HFFc6 (cell line): ENCODE measurements around the gene BBIP1. TPM values are rescaled to one million over a fixed set of nuclear protein-coding genes. Genes with fewer than 3 reads are reported as not detected.

Experiments used
- DNase-seq: peaks from one replicate; pipeline ENCODE4 v3.0.0-alpha.2; 2018
- H3K27ac Mint-ChIP-seq: 2 replicates; pipeline ENCODE4 v1.8.0; 2020; ENCODE audit warnings: mild to moderate bottlenecking, mixed read lengths
- H3K27me3 Mint-ChIP-seq: 2 replicates; pipeline ENCODE4 v1.8.0; 2021; ENCODE audit warnings: mild to moderate bottlenecking, moderate library complexity, mixed read lengths; ENCODE audit not compliant: insufficient read depth
- H3K36me3 Mint-ChIP-seq: 2 replicates; pipeline ENCODE4 v1.8.0; 2021; ENCODE audit warnings: low read depth, mixed read lengths
- H3K4me1 Mint-ChIP-seq: 2 replicates; pipeline ENCODE4 v1.8.0; 2020; ENCODE audit warnings: low read depth, mixed read lengths
- H3K4me3 Mint-ChIP-seq: 2 replicates; pipeline ENCODE4 v1.8.0; 2020; ENCODE audit warnings: mild to moderate bottlenecking, moderate library complexity, mixed read lengths
- H3K9me3 Mint-ChIP-seq: 2 replicates; pipeline ENCODE4 v1.8.0; 2020; ENCODE audit warnings: mild to moderate bottlenecking, mixed read lengths
- CTCF ChIP-seq: fragments of 200-600 bp; sonication (generic); IDR thresholded peaks from 2 replicates; pipeline ENCODE4 v1.5.0; 2021; ENCODE audit warnings: antibody characterized with exemption, mild to moderate bottlenecking
- total RNA-seq, 6 experiments: library from RNA; stranded (reverse); fragmentation: NEBNext Ultra II Directional; extraction: Animal tissue kit (Norgen Biotek cat#: 25700); gene quantifications; 2 replicates in 1 of 6; 3 replicates in 5 of 6; pipeline ENCODE4 v1.2.3, GENCODE V29; 2021

BBIP1 gene
- total RNA-seq, 6 experiments from 2014 or later, result 28.5 to 36.1 (median 31.2) TPM

GRCh38 chr10:110957606-110958005, 38.6 kb upstream of the BBIP1 start:
- Mint-ChIP-seq H3K36me3 (peaks cover 7% of the 10 kb centered on the region), H3K9me3 (no peaks in the 10 kb centered on the region), H3K4me1 (peaks cover 27% of the 10 kb centered on the region), H3K4me3 (no peak overlapping the region), H3K27ac (no peak overlapping the region), H3K27me3 (no peaks in the 10 kb centered on the region)
- TF ChIP-seq CTCF, result no peak
- no peak for DNase-seq

- no peaks in the 10 kb centered on the region; the same call in 1 of the 2 replicates for H3K27me3 Mint-ChIP-seq
- H3K36me3 Mint-ChIP-seq, result peaks cover 54% of the 10 kb centered on the region
- no peaks in the 10 kb centered on the region for H3K9me3 Mint-ChIP-seq
- no peak overlapping the region for H3K27ac Mint-ChIP-seq
- no peak overlapping the region for H3K4me3 Mint-ChIP-seq
- TF ChIP-seq CTCF, result no peak
- no peak for DNase-seq
- H3K4me1 Mint-ChIP-seq, result peaks cover 13% of the 10 kb centered on the region
Observed at GRCh38 chr10:110951381-110951780, 32.4 kb upstream of the BBIP1 start.

GRCh38 chr10:110947061-110947595, 28.1 kb upstream of the BBIP1 start:
- peak; percentile 6 for DNase-seq
- Mint-ChIP-seq H3K4me1 (peaks cover 44% of the 10 kb centered on the region), H3K36me3 (peaks cover 78% of the 10 kb centered on the region), H3K9me3 (no peaks in the 10 kb centered on the region), H3K4me3 (no peak overlapping the region), H3K27ac (no peak overlapping the region), H3K27me3 (no peaks in the 10 kb centered on the region; the same call in 1 of the 2 replicates)
- TF ChIP-seq CTCF, result no peak

- no peak overlapping the region for H3K27ac Mint-ChIP-seq
- no peak overlapping the region for H3K4me3 Mint-ChIP-seq
Observed at GRCh38 chr10:110946496-110946895, 27.5 kb upstream of the BBIP1 start.

GRCh38 chr10:110944792-110945396, 25.9 kb upstream of the BBIP1 start:
- no peak overlapping the region for H3K27ac Mint-ChIP-seq
- H3K4me3 Mint-ChIP-seq, result no peak overlapping the region
- peaks cover 44% of the 10 kb centered on the region for H3K4me1 Mint-ChIP-seq
- H3K36me3 Mint-ChIP-seq, result peaks cover 70% of the 10 kb centered on the region
- no peak for DNase-seq
- no peaks in the 10 kb centered on the region; the same call in 1 of the 2 replicates for H3K27me3 Mint-ChIP-seq
- no peak for TF ChIP-seq CTCF
- no peaks in the 10 kb centered on the region for H3K9me3 Mint-ChIP-seq

More at GRCh38 chr10:110946496-110946895, 27.5 kb upstream of the BBIP1 start:
- no peaks in the 10 kb centered on the region; the same call in 1 of the 2 replicates for H3K27me3 Mint-ChIP-seq
- H3K36me3 Mint-ChIP-seq, result peaks cover 72% of the 10 kb centered on the region
- TF ChIP-seq CTCF, result no peak
- H3K9me3 Mint-ChIP-seq, result no peaks in the 10 kb centered on the region
- H3K4me1 Mint-ChIP-seq, result peaks cover 44% of the 10 kb centered on the region
- DNase-seq, result no peak
